ENCODE data around the gene GJC1. TPM values are rescaled to one million over a fixed set of nuclear protein-coding genes. Genes with fewer than 3 reads are reported as not detected.

GJC1 gene
- total RNA-seq, 2 donors from 2014 or later: 1.6 to 2.6 TPM

DNA sequence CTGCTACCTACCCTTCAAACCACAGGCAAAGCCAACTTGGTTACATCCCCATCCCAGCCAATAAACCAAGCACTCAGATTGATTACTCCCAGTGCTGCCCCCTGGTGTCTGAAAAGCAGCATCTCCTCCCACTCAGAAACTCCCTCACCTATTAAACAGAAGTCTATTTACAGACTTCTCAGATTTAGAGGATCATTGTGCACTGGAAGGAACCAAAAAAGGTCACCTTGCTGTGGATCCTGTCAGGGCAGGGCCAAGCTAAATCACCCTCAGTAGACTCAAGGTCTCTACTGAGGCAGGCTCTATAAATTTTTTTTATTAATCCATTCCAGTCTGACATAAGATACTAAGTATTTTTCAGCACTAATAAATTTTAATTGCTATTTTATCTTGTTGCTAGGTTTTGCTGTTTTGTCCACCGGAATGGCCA, 35.2 kb upstream of the GJC1 start:
- H3K27me3 ChIP-seq: no peaks in the 10 kb centered on the region
- H3K27ac ChIP-seq: no peak overlapping the region
- H3K9me3 ChIP-seq: no peaks in the 10 kb centered on the region
- DNase-seq (peak; percentile 67 to 77 (median 70)), ATAC-seq (peak; percentile 74)
- H3K4me1 ChIP-seq: no peaks in the 10 kb centered on the region
- H3K4me3 ChIP-seq: no peak overlapping the region
- TF ChIP-seq POLR2A (IDR thresholded peaks at IDR 0.05): no peak
- TF ChIP-seq, protein P1, sequence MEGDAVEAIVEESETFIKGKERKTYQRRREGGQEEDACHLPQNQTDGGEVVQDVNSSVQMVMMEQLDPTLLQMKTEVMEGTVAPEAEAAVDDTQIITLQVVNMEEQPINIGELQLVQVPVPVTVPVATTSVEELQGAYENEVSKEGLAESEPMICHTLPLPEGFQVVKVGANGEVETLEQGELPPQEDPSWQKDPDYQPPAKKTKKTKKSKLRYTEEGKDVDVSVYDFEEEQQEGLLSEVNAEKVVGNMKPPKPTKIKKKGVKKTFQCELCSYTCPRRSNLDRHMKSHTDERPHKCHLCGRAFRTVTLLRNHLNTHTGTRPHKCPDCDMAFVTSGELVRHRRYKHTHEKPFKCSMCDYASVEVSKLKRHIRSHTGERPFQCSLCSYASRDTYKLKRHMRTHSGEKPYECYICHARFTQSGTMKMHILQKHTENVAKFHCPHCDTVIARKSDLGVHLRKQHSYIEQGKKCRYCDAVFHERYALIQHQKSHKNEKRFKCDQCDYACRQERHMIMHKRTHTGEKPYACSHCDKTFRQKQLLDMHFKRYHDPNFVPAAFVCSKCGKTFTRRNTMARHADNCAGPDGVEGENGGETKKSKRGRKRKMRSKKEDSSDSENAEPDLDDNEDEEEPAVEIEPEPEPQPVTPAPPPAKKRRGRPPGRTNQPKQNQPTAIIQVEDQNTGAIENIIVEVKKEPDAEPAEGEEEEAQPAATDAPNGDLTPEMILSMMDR (IDR thresholded peaks at IDR 0.05): peak; percentile 76 to 84 (median 80)
- H3K36me3 ChIP-seq (replicated peaks in 1 of 2; ENCODE audit: insufficient read depth in 1 of 2, low read depth in 2 of 2): peaks cover 3 to 33% of the 10 kb centered on the region in 2 donors
- WGBS, 2 donors: 30 to 31% methylated on average over 1 of the region's 1 CpG
- intact Hi-C loops (cut with DNase I): loop anchor here (5.0 kb wide), 1 partner anchor 93 kb away; no protein-coding TSS in a partner anchor

DNA sequence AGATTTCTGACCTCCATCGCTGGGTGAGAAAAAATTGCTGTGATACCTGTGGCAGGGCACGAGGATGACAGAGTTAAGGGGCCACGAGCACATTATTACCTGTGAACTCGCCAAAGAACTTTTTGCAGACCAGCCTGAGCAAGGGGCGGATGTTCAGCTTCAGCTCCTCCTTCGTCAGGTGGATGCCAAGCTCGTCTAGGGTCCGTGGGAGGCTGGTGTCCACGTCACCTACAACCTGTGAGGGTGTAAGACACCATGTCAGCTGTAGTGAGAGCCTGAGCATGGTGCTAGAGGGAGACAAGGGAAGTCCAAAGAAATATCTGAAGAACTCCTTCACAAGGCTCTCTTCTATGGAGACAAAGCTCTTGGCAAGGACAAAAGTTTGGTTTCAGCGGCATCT, 34.7 kb upstream of the GJC1 start:
- 57 to 59% methylated on average over 6 to 10 of the region's 10 CpGs for WGBS, 2 donors
- no peak overlapping the region for H3K27ac ChIP-seq

DNA sequence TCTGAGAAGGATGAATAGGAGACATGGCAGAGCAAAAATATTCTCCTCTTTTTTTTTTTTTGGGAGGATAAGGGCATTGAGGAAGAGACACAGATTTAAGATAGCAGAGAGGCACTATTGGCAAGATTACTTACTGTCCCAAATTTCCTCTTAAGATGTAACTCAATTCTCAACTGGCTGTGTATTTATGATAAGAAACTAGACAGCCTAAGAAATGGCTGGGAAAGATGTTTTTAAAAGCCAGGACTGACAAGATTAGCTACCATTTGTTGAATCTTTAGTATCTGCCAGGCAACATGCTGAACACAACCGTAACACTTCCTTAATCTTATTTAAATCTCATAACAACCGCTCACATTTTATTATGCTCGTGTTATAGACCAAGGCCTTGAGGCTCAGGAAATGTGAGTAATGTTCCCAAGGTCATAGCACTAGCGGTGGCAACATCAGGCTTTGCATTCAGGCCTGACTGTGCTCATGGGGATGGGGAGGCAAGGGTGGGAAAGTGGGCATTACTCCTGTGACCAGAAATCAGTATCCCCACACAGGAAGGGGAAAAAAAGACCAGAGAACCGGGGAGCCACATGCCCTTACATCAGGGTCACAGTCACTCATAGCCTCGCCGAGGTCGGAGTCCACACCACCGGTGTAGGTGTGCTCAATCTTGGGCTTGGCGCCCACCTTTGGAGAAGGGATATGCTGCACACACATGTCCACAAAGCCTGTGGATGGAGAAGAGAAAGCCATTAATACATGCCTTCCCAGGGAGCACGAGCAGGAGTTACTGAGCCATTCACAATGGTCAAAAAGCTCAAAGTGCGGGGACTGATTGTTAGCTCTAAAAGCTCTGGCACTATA, 33.2 kb upstream of the GJC1 start:
- intact Hi-C loops (cut with DNase I): loop anchor here (5.0 kb wide), 1 partner anchor 81 kb away; no protein-coding TSS in a partner anchor
- peaks cover 3 to 41% of the 10 kb centered on the region in 2 donors for H3K36me3 ChIP-seq (replicated peaks in 1 of 2; ENCODE audit: insufficient read depth in 1 of 2, low read depth in 2 of 2)

More for the DNA sequence above, 34.7 kb upstream of the GJC1 start:
- TF ChIP-seq, protein P1 (IDR thresholded peaks at IDR 0.05): no peak
- TF ChIP-seq POLR2A (IDR thresholded peaks at IDR 0.05): no peak
- ATAC-seq (no peak), DNase-seq (no peak)
- H3K27me3 ChIP-seq: no peaks in the 10 kb centered on the region
- intact Hi-C loops (cut with DNase I): loop anchor here (5.0 kb wide), 2 partner anchors 83 to 93 kb away; no protein-coding TSS in a partner anchor
- no peak overlapping the region for H3K4me3 ChIP-seq
- no peaks in the 10 kb centered on the region for H3K9me3 ChIP-seq
- peaks cover 3 to 34% of the 10 kb centered on the region in 2 donors for H3K36me3 ChIP-seq (replicated peaks in 1 of 2; ENCODE audit: insufficient read depth in 1 of 2, low read depth in 2 of 2)
- H3K4me1 ChIP-seq: no peaks in the 10 kb centered on the region

DNA sequence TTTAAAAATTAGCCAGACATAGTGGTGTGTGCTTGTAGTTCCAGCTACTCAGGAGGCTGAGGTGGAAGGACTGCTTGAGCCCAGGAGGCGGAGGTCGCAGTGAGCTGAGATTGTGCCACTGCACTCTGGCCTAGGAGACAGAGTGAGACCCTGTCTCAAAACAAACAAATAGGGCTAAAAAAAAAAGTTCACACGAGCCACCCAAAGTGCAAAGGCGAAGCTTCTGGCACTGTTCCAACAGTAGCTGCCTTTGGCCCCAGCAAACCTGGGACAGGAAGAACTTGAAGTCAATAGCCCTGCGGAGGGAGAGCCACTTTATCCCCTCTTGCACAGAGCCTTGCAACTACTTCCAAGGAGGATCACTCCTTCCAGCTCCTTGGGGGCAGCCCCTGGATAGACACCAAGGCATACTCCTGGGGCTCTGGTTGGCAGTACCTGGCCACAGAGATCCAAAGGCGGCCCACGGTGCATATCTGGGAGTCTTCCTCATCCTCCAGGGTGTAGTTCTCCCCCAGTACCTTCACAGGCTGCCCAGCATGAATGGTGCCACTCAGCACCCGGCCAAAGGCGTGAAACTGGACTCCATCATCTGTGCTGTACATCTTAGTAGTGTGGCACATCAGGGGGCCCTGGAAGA, 32.3 kb upstream of the GJC1 start:
- DNase-seq: no peak
- Histone ChIP-seq H3K4me3 (no peak overlapping the region), H3K27me3 (no peaks in the 10 kb centered on the region), H3K9me3 (no peaks in the 10 kb centered on the region), H3K27ac (no peak overlapping the region), H3K4me1 (no peaks in the 10 kb centered on the region), H3K36me3 (replicated peaks in 1 of 2; ENCODE audit: insufficient read depth in 1 of 2, low read depth in 2 of 2) (peaks cover 3 to 43% of the 10 kb centered on the region in 2 donors)
- WGBS, 2 donors: 89 to 90% methylated on average over 7 to 9 of the region's 9 CpGs
- TF ChIP-seq POLR2A (IDR thresholded peaks at IDR 0.05): no peak
- TF ChIP-seq, protein P1 (IDR thresholded peaks at IDR 0.05): no peak
- intact Hi-C loops (cut with DNase I): loop anchor here (5.0 kb wide), 1 partner anchor 80 kb away; no protein-coding TSS in a partner anchor
- no peak for ATAC-seq

More for the DNA sequence above, 33.2 kb upstream of the GJC1 start:
- TF ChIP-seq POLR2A (IDR thresholded peaks at IDR 0.05): no peak
- TF ChIP-seq, protein P1 (IDR thresholded peaks at IDR 0.05): no peak
- WGBS, 2 donors: 80 to 86% methylated on average over 12 of the region's 12 CpGs
- Histone ChIP-seq H3K4me3 (no peak overlapping the region), H3K27me3 (no peaks in the 10 kb centered on the region), H3K27ac (no peak overlapping the region), H3K4me1 (no peaks in the 10 kb centered on the region), H3K9me3 (no peaks in the 10 kb centered on the region)
- DNase-seq (no peak), ATAC-seq (no peak)
